Erythroblast (primary cell): ENCODE results near the gene SAMD11.
"Not testable (repeated sequence)": the region's sequence is repeated elsewhere in the genome, so short reads cannot be mapped to it uniquely, and the experiment has no call there.

Experiments used
- GATA1 ChIP-seq: IDR thresholded peaks from 2 replicates; pipeline ENCODE4 v1.6.1; 2011; ENCODE audit warnings: low read depth, mild to moderate bottlenecking, control low read depth, low read length, moderate library complexity
- POLR2A ChIP-seq: IDR thresholded peaks from 2 replicates; pipeline ENCODE4 v1.6.1; 2011; ENCODE audit warnings: mild to moderate bottlenecking, low read length

DNA sequence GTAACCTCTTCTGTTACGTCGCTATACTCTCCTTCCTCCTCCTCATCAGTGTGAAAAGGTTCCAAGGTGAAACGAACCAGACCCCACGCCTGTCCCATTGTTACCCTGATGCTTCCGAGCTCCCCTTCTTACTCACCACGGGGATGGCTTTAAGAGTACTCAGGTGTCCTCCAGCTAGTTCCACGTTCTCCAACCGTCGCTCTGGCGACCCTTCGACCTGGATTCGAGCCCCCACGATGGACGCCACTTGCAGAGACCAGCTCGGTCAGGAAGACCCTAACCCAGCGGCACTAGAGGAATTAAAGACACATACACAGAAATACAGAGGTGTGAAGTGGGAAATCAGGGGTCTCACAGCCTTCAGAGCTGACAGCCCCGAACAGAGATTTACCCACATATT is 25.8 kb upstream of the SAMD11 start:
- not testable (repeated sequence) for TF ChIP-seq POLR2A, GATA1
